Esophagus squamous epithelium (tissue), 4 donors: ENCODE data around the gene SLC10A3.

Experiments
- POLR2A ChIP-seq, 4 donors: fragments of 450-650 bp; IDR thresholded peaks; one replicate each; pipeline ENCODE4 v1.6.1; 2017; ENCODE audit warnings: antibody characterized with exemption in 4 of 4, mild to moderate bottlenecking in 4 of 4, moderate library complexity in 3 of 4
- TF ChIP-seq, protein P1 (sequence below), 6 experiments: fragments of 450-650 bp in 4 of 6; fragments of 200-600 bp in 2 of 6; sonication (generic) in 2 of 6; IDR thresholded peaks; one replicate each; pipeline ENCODE4 v1.5.1; 2016 to 2019; ENCODE audit warnings: antibody characterized with exemption in 6 of 6, mild to moderate bottlenecking in 4 of 6, moderate library complexity in 4 of 6

- no peak for TF ChIP-seq POLR2A (IDR thresholded peaks at IDR 0.05)
- TF ChIP-seq, protein P1, sequence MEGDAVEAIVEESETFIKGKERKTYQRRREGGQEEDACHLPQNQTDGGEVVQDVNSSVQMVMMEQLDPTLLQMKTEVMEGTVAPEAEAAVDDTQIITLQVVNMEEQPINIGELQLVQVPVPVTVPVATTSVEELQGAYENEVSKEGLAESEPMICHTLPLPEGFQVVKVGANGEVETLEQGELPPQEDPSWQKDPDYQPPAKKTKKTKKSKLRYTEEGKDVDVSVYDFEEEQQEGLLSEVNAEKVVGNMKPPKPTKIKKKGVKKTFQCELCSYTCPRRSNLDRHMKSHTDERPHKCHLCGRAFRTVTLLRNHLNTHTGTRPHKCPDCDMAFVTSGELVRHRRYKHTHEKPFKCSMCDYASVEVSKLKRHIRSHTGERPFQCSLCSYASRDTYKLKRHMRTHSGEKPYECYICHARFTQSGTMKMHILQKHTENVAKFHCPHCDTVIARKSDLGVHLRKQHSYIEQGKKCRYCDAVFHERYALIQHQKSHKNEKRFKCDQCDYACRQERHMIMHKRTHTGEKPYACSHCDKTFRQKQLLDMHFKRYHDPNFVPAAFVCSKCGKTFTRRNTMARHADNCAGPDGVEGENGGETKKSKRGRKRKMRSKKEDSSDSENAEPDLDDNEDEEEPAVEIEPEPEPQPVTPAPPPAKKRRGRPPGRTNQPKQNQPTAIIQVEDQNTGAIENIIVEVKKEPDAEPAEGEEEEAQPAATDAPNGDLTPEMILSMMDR (IDR thresholded peaks at IDR 0.05): no peak
Observed at GRCh38 chrX:154494715-154495114, 4.3 kb upstream of the SLC10A3 start.
